Transverse colon (tissue), 4 donors: Measurements from ENCODE around the gene NOC2L.

ENCODE experiments used
- EP300 ChIP-seq: sonication (generic); formaldehyde crosslinking; IDR thresholded peaks from one replicate; pipeline ENCODE4 v1.6.1; 2017; ENCODE audit warnings: antibody characterized with exemption, low read depth
- POLR2A ChIP-seq: fragments of 450-650 bp; IDR thresholded peaks from one replicate; pipeline ENCODE4 v1.6.1; 2016; ENCODE audit warnings: antibody characterized with exemption, mild to moderate bottlenecking, moderate library complexity
- POLR2AphosphoS5 ChIP-seq, 3 donors: sonication (generic); formaldehyde crosslinking; IDR thresholded peaks; one replicate each; pipeline ENCODE4 v1.6.1; 2016; ENCODE audit warnings: antibody characterized with exemption in 3 of 3
- TF ChIP-seq, protein P1 (sequence below), 5 experiments: fragments of 200-600 bp in 3 of 5; fragments of 450-650 bp in 2 of 5; sonication (generic) in 3 of 5; IDR thresholded peaks; 1 replicate in 2 of 5; 2 replicates in 3 of 5; pipeline ENCODE4 v1.5.1; 2016 to 2017; ENCODE audit warnings: antibody characterized with exemption in 5 of 5, inconsistent platforms in 3 of 5, mild to moderate bottlenecking in 2 of 5, moderate library complexity in 1 of 5

DNA sequence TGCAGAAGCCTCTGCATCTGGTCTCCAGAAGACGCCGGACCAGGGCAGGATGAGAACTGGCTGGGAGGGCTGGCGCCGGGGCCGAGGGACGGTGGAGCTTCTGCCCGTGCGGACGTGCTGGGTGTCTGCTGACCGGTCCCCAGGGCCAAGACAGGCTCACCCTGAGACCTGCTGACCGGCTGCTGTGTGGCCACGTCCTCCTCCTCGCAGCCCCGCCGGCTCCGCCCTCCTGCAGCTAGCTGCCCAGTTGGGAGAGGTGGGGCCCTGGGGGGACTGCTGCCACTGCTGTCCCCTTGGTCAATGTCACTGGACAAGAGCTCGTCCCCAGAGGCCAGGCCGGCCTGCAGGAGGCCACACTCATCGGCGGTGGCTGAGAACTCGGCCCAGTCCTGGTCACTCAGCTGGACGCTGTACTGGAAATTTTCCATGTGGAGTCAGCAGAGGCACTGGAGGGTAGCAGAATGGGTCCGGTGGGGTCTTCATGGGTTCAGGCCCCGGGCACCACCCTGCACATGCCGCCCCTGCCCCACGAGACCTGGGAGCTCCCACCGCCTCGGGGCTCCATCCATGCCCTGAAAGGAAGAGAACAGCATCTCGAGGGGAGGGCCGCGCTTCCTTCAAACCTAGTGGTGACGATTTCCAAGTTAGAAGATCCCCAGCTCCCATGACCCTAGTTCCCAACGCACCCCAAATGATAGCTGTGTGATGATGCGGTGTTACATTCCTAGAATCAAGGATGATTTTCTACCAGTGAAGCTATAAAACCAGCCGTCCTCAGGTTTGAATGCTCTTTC, 21.7 kb upstream of the NOC2L start:
- TF ChIP-seq, protein P1, sequence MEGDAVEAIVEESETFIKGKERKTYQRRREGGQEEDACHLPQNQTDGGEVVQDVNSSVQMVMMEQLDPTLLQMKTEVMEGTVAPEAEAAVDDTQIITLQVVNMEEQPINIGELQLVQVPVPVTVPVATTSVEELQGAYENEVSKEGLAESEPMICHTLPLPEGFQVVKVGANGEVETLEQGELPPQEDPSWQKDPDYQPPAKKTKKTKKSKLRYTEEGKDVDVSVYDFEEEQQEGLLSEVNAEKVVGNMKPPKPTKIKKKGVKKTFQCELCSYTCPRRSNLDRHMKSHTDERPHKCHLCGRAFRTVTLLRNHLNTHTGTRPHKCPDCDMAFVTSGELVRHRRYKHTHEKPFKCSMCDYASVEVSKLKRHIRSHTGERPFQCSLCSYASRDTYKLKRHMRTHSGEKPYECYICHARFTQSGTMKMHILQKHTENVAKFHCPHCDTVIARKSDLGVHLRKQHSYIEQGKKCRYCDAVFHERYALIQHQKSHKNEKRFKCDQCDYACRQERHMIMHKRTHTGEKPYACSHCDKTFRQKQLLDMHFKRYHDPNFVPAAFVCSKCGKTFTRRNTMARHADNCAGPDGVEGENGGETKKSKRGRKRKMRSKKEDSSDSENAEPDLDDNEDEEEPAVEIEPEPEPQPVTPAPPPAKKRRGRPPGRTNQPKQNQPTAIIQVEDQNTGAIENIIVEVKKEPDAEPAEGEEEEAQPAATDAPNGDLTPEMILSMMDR (IDR thresholded peaks at IDR 0.05) = no peak
- no peak for TF ChIP-seq POLR2A
- no peak for TF ChIP-seq EP300
- no peak for TF ChIP-seq POLR2AphosphoS5 (IDR thresholded peaks at IDR 0.05)
